Measurements from ENCODE around the gene SNX30.

DNA sequence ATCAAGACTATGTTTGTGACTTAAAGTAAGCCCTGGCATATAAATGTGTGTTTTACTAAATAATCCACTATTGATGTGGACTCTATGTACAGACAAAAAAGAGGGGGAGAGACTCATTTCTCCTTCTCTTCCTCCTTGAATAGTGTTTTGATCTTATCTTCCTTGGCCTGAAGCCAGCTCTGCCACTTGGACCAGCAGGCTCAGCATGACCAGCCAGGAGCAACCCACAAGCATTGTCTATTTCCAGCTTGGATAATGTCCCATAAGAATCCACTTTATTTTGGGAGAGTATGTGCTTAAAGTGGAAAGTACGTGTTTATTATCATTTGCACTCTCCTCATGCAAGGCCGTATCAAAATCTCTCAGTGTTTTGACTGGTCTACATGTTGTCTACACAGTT lies 164.0 kb downstream of the SNX30 start:
- TF ChIP-seq ZNF274 (IDR thresholded peaks at IDR 0.05; ENCODE audit: low read depth, low read length) (no peak), SUZ12 (IDR thresholded peaks at IDR 0.05; ENCODE audit: extremely low read depth, insufficient read depth, insufficient read length) (no peak), YY1 (IDR thresholded peaks at IDR 0.05; ENCODE audit: insufficient read depth, insufficient read length) (no peak)
